SIG-M5 (cell line): ENCODE measurements around the gene ADH5.
A peak's percentile ranks its signal among the peaks of the same experiment; 100 is the strongest.
"Not testable (repeated sequence)": the region's sequence is repeated elsewhere in the genome, so short reads cannot be mapped to it uniquely, and the experiment has no call there.

Source experiments
- DNase-seq: peaks from one replicate; lab custom pipeline; 2025; lab: John Stamatoyannopoulos, UW

ADH5 gene

DNA sequence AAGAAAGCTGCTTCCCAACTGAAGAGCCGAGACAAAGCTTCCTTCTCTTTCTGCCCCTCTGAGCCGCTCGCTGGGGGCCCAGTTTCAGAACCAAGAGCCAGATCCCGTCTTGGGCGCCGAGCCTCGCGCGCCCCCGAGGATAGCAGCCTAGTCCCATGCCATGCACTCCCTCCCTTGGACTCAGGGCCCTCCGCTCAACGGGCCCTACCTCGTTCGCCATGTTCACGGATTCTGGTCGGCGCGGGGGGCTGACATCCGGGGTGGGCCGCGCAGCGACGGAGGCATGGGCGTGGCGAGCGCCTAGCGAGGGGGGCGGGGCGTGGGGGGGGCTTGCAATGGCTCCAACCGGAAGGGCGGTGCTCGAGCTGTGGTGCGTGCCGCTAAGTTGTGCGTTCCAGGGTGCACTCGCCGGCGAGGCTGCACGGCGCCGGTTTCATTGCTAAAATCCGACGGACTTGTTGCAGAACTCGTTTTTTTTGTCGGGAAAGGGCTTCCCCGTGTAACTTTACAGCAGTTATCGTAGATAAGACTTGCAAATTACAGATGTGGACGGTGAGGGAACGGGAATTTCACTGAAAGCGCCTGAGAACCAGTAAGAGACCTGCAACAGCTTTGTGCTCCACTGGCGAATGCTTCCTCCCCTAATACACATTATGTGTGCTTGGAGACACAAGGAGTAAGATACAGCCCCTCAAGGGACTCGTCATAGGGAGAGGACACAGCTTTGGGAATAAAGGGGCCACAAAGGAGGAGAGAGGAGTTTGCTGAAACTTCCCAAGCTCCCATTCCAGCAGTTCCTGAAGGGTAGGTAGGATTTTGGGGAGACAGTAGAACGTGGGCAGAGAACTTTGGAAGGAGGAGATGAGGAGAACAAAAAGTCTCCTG lies at the start of gene ADH5:
Gene ADH5 (minus strand): TSS at position 308 of the 885 bp plus-strand sequence. CDS start 88 bp downstream, at position 220.
- DNase-seq, result peak; percentile 21

DNA sequence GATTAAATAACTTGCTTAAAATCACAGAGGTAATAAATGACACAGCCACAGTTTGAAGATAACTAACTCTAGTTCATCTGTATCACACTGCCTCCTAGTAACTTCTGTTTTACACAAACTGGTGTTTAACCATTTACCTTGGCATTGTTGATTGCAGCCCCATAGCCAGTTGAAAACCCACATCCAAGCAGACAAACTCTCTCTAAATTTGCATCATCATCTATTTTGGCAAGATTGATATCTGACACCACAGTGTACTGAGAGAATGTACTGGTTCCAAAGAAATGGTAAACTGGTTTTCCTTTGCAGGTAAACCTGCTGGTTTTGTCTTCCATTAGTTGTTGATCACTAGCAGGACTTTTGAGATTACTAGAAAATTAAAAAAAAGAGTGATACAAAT lies 47.7 kb upstream of the ADH5 start:
- no peak for DNase-seq

DNA sequence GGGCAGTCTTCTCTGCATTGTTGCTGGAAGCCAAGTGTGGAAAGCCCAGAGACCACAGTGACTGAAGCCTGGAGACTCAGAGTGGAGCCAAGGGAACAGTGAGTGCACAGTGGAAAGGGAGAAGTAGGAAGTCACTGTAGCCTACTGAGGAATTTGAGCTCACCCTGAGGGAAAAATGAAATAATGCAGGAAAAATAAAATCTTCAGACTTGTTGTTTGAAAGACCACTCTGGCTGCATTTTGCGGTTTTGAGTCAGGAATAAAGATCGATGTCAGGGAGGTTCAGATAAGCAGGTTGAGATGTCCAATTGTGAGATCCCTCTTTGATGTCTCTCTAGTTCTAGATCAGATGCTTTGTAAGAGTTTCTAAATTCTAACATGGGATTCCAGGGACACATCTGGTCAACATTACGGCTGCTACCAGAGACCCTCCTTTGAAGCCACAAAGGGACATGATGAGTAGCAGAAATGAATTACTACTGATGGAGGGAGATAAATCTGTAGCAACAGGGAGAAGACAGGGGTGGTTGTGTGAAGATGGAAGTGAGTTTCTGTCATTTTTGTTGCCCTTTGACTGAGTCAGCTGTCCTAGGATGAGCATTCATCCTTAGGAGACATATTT lies 47.1 kb upstream of the ADH5 start:
- DNase-seq, result no peak

DNA sequence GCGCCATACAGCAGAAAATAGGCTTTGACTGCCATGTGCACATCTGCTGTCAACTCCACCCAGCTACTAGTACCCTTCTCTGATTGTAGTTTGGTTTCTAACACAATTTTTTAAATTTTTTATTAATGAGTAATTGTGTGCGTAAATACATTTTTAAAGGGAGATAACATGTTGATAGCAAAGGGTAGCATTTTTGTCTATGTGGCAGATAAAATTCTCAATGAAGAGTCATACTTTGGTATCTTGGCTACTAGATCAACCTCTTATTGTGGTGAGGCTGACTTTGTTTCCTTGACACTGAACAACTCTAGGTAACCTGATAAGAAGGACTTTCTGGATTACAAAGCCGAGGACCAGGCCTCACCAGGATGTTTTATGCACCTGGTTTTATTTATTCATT lies 46.0 kb upstream of the ADH5 start:
- no peak for DNase-seq

DNA sequence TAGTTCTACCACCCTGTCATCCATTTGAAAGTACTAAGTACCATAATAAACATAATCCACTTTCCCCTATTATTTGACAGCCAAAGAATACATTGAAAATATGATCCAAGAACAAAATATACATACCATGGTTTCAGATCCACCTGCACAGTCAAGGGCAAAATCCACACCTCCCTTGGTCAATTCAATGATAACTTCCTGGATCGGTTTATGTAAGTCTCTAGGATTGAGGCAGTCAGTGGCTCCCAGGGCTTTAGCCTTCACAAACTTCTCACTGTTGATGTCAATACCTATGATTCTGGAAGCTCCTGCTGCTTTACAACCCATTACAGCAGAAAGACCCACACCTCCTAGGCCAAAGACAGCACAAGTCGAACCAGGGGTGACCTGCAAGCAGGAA lies 42.8 kb upstream of the ADH5 start:
- DNase-seq, result no peak

DNA sequence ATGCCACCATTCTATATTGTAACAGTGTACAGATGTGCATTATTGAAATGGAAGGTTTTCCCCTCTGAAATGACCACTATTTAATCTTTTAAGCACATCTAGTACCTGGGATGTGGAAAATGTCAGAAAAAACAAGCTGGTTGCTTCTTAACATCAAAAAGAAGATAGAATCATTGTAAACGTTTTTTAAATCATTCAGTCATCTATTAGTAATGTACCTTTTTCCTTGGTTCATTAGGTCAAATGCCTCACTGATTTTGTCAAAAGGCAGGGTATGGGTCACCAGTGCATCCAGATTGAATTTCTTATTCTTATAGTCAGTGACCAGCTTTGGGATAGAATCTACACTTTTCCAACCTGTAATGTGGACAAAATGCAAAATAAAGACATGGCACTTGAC lies 37.8 kb upstream of the ADH5 start:
- DNase-seq, result no peak

DNA sequence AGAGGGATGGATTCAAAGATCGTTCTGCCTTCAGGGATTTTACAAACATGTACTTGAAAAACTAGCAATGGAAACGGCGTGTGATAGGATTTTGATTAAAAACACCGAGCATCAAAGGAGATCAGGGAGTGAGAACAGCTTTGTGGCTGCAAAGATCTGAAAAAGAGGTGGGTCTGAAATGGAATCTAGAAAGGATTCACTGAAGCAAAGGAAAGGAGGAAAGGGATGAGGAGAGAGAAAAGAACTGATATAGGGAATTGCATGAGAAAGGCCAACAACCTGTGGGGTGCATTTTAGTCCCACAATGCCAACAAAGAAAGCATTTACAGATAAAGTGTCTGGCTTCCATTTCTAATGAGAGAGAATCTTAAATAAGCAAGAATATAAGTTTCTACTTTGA lies 32.4 kb upstream of the ADH5 start:
- no peak for DNase-seq

DNA sequence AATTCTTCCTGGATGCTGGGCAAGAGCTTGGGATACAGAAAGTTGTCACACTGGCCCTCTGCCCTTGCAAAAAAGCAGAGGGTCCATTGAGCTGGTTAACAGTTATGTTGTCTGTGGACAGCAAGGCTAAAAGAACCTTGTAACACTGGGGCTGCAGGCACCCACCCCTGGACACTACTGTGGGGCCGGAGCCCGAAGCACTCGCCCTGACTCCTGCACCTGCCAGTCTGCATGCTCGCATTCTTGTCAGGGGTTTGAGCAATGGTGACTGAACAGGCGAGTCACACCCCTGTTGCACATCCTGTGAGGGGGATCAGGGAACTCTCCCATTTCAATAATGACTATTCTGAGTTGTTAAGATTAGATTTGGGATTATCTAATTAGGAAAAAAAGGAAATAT lies 31.9 kb upstream of the ADH5 start:
- no peak for DNase-seq

DNA sequence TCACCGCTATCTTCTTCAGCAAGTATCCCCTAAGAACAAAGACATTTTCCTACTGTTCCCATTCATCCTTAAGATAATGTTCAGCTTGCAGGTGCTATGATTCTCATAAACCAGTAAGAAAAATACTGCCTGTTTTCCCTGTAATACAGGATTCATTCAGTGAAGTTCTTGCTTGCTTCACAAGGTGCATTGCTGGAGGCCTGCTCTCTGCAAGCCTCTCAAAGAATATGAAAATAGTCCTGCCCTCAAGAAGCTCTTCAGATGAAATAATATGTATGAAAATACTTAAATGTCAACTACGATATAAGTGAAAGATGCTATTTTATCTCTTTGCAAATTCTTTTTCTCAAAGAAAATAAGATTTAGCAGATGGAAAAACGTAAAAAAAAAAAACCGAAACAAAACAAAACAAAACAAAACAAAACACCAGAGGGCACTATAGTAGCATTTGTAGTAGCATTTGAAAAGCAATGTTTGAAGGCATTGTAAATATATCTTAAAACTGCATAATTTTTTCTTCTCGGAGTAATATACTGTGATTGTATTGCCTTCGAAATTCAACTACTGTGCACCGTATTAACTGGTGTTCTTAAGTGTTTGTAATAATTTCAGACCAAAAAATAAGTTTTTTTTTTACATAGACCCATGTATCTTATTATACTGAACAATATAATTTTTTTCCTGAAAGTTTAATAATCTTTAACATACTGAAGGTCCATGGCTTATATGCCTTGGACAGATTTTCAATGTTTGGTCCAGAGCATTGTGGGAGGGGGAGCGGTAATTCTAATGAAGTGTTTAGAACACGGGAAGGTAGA lies 29.5 kb upstream of the ADH5 start:
- DNase-seq, result no peak

DNA sequence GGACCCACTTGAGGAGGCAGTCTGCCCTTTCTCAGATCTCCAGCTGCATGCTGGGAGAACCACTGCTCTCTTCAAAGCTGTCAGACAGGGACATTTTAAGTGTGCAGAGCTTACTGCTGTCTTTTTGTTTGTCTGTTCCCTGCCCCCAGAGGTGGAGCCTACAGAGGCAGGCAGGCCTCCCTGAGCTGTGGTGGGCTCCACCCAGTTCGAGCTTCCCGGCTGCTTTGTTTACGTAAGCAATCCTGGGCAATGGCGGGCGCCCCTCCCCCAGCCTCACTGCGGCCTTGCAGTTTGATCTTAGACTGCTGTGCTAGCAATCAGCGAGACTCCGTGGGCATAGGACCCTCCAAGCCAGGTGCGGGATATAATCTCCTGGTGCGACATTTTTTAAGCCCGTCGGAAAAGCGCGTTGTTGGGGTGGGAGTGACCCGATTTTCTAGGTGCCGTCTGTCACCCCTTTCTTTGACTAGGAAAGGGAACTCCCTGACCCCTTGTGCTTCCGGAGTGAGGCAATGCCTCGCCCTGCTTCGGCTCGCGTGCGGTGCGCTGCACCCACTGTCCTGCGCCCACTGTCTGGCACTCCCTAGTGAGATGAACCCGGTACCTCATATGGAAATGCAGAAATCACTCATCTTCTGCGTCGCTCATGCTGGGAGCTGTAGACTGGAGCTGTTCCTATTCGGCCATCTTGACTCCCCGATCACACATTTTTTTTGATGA lies 28.7 kb upstream of the ADH5 start:
- not testable (repeated sequence) for DNase-seq

DNA sequence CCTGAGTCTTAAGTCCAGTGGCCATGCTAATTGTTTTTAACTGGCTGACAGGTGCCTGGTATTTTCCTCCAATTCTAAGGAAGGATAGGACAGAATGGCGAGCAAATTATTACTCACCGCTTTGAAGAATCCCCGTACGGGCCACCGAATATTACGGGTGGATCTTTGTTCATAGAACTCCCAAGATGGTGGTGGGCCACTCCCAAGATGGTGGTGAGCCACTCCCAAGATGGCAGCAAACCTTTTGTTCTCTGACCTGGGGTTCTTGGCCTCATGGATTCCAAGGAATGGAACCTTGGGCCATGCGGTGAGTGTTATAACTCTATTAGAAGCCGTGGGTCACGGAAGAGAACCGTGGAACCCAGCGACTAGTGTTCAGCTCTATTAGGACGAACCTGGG lies 20.7 kb upstream of the ADH5 start:
- not testable (repeated sequence) for DNase-seq

DNA sequence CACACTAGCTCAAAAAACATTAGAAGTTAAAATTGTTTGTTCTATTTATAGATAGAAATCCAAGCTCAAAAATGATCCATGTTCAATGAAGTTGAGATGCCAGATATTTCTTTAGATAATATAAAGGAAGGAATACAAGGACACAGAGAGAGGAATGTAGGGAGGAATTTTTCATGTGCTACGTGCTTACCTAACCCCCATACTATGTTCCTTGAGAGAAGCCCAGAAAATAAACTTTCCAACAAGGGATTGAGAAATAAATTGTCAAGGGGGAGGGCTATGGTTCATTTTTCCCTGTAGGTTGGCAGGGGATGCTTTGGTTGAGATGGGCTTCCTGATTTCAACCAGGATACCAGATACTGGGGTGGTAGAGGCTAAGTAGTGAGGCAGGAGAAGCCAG lies 15.6 kb upstream of the ADH5 start:
- no peak for DNase-seq

DNA sequence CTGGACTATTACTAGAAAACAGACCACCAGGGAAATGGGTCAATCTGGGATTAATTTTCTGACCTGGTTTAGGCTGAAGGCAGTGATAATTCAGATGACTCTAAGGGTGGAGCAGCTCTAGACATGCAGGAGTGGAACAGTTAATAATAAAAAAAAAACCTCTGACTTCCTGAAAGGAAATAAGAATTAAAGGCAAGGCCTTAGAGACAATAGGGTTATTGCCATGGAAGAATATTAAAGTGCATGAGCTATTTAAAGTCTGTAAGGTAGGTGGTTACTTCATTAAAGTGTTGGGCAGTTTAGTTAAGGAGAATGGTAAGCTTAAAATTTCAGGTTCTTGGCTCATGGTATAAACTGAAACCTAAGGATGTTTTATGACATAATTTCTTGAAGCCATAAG lies 14.6 kb upstream of the ADH5 start:
- DNase-seq, result no peak

DNA sequence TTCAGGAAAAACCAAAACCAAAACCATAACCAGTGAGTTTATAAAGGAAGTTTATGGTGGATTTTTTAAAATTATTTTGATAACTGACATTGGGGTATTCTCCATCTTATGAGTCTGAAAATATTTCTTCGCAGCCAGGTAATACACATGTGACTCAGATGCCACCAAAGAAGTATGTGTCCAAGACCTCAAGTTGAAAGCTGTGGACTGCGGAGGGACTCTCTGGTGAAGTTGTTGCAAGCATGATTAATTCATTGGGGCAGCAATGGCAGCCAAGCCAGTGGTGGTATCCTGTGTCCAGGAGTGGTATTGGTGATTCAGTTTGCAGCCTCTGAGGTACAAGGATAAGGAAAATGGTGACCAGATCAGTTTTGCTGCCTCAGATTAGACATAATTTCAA lies 14.0 kb upstream of the ADH5 start:
- no peak for DNase-seq

DNA sequence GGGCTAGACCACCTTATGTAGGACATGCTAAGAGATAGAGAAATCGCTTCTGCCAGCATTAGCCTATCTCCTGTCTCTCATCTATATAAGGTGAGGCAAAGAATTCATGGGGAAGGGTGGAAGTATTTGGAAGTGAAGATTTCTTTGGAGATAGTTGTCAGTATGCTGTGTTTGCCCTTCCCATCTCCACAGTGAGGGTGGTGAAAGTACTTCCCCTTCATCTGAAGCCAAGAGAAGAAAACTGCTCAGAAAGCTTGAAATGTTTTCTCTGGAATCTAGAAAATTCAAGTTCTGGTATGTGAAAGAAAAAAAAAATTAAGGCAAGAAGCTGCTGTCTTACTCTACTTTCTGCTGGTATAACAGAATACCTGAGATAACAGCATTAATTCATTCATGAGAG lies 12.3 kb upstream of the ADH5 start:
- DNase-seq, result no peak

DNA sequence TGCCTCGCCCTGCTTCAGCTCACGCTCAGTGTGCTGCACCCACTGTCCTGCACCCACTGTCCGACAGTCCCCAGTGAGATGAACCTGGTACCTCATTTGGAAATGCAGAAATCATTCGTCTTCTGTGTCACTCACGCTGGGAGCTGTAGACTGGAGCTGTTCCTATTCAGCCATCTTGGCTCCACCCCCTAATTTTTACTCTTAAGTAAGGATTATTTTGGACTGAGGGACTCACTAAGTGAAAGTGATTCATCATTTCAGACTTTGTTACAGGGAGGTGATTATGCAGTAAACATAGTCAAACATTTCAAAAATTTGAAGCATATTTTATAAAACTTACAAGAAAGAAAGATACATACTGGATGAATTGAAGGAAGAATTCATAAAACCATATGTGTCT lies 11.2 kb upstream of the ADH5 start:
- not testable (repeated sequence) for DNase-seq

DNA sequence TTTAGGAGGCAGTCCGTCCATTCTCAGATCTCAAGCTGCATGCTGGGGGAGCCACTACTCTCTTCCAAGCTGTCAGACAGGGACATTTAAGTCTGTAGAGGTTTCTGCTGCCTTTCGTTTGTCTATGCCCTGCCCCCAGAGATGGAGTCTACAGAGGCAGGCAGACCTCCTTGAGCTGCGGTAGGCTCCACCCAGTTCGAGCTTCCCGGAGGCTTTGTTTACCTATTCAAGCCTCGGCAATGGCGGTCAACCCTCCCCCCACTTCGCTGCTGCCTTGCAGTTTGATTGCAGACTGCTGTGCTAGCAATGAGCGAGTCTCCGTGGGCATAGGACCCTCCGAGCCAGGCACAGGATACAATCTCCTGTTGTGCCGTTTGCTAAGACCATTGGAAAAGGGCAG lies 10.7 kb upstream of the ADH5 start:
- DNase-seq, result no peak

DNA sequence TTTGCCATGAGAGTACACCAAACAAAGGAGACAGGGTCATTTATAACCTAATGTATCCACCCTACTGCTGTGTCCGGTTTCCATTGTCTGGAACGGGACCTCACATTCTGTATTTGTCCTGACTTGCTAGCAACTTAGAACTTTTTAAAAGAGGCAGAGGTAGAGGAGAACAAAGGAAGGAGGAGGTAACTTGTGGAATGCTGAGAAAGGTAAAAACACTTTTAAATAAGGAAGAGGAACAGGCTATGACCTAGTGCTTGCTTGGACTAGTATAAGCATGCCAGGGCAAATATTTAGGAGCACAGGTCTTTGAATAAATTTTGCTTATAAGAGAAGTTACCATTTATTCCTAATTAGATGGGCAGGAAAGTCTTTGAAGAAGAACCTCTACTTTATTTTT lies 3.3 kb upstream of the ADH5 start:
- not testable (repeated sequence) for DNase-seq

DNA sequence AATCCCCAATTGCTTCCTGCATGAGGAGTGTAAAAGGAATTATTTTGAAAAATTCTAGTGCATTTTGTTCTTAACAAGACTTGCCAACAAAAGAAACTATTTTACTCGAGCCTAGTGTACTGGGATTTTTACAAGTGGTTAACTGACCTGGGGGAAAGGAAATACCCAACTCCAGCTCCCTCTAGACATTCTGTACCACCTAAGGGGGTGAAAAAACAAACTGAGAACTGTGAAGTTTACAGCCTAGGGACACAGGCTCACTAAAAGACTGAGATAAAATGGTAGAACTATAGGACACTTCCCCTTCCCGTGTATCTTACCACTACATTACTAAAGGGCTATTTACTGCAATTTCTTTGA lies 2.6 kb upstream of the ADH5 start:
- no peak for DNase-seq

DNA sequence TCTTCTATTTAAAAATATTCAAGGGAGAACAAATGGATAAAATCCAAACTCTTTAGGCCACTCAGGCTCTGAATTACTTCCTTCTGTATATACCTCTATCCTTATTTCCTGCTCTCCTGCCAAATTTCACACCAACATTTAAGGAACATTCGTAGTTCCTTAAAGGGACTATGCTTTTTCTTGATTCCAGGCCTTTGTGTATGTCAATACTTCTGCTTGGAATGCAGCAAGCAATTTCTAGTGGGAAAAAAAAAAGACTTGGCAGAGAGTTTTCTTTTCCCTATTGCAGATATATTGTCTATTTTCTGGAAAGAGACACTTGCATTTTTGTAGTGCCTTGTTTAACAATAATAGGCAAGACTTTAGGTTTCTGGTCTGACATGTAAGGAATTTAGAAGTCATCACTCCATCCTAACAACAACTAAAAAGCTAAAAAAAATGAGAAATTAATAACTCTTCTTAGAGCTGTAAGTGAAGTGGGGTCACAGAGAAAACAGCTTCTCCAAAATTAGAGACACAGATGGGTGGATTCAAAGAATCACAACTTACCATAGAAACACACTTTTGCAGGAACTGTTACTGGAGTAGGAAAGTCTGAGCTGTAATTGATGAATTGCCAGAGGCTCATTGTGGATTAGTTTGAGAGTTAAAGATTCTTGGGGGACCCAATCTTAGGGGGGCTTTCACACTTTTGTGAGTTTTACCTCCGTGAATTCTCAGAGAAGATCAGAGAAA lies 2.1 kb upstream of the ADH5 start:
- DNase-seq, result no peak

DNA sequence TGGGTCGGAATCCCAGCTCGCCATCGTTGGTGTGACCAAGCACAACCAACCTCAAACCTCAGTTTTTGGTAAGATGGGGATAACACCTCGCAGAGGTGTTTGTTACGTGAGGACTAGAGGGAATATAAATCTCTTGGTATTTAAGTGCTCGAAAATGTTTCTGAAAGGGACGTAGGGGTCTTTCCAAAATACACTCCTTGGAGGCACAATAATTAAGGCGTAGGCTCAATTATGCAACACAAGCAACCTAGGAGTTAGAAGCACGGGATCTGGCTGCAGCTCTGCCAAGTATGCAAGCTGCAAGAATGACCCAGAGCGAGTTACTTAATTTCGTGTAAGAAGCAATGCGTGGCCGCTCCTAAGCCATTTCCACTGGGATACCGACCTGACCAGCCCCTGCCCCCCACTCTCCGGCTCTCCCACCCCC lies 552 bp downstream of the ADH5 start:
- DNase-seq, result no peak

DNA sequence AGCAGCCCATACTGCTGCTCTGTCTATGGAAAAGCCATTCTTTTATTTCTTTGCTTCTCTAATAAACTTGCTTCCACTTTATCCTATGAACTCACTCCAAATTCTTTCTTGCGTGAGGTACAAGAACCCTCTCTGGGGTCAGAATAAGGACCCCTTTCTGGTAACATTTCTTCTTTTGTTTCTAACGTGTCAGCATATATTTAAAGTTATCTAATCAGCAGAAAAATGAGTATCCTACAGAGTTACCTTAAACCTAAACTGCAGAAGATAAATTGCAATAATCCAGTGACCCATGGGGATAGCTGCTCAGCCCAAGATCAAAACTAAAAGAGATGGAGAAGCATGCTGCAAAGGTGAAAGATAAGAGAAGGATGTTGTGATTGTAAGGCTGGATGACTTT lies 4.0 kb downstream of the ADH5 start:
- no peak for DNase-seq
